Measurements from ENCODE around the gene RPN2. TPM values are rescaled to one million over a fixed set of nuclear protein-coding genes. Genes with fewer than 3 reads are reported as not detected.

The RPN2 gene
- total RNA-seq, 1 experiment from 2014 or later: 257 TPM

GRCh38 chr20:37271421-37271768, 92.3 kb downstream of the RPN2 start:
- no TSS peak for BruUV-seq (replicated peaks)
- Histone ChIP-seq H3K36me3 (ENCODE audit: low read depth, low read length) (no peaks in the 10 kb centered on the region), H3K4me1 (ENCODE audit: insufficient read depth, low read length) (peaks cover 7% of the 10 kb centered on the region), H3K9me2 (replicated peaks; ENCODE audit: low read length) (no peaks in the 10 kb centered on the region), H3K27me3 (ENCODE audit: low read length) (no peaks in the 10 kb centered on the region), H3F3A (ENCODE audit: low read length, unreplicated experiment) (no peaks in the 10 kb centered on the region), H3K4me3 (ENCODE audit: low read length) (no peak overlapping the region), H2AFZ (ENCODE audit: low read length) (no peak overlapping the region), H3K79me2 (ENCODE audit: low read length) (no peaks in the 10 kb centered on the region), H3K9ac (ENCODE audit: low read length) (no peak overlapping the region), H3K27ac (ENCODE audit: low read length) (no peak overlapping the region), H3K4me2 (ENCODE audit: low read length) (no peak overlapping the region), H3K9me3 (ENCODE audit: low read length) (no peaks in the 10 kb centered on the region), H4K20me1 (ENCODE audit: low read length) (no peaks in the 10 kb centered on the region)
- ATAC-seq (no peak), DNase-seq (no peak)
- TF ChIP-seq, protein P1, sequence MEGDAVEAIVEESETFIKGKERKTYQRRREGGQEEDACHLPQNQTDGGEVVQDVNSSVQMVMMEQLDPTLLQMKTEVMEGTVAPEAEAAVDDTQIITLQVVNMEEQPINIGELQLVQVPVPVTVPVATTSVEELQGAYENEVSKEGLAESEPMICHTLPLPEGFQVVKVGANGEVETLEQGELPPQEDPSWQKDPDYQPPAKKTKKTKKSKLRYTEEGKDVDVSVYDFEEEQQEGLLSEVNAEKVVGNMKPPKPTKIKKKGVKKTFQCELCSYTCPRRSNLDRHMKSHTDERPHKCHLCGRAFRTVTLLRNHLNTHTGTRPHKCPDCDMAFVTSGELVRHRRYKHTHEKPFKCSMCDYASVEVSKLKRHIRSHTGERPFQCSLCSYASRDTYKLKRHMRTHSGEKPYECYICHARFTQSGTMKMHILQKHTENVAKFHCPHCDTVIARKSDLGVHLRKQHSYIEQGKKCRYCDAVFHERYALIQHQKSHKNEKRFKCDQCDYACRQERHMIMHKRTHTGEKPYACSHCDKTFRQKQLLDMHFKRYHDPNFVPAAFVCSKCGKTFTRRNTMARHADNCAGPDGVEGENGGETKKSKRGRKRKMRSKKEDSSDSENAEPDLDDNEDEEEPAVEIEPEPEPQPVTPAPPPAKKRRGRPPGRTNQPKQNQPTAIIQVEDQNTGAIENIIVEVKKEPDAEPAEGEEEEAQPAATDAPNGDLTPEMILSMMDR (conservative IDR thresholded peaks at IDR 0.05; ENCODE audit: low read depth, low read length): no peak
- TF ChIP-seq EZH2 (IDR thresholded peaks at IDR 0.05; ENCODE audit: low read length, unreplicated experiment) (no peak), EZH2phosphoT487 (IDR thresholded peaks at IDR 0.05; ENCODE audit: borderline replicate concordance, low read length) (no peak)
- ChIA-PET CTCF (interaction anchor here (1.4 kb wide), 1 partner anchor 263 kb away, joined by 5 read pairs; no protein-coding TSS in a partner anchor), POLR2A (ENCODE audit: unreplicated experiment) (interaction anchor here (0.5 kb wide), 1 partner anchor 232 kb away, joined by 3 read pairs; no protein-coding TSS in a partner anchor)
- intact Hi-C loops (cut with micrococcal nuclease): no loop called here

GRCh38 chr20:37273988-37274387, 94.9 kb downstream of the RPN2 start:
- Histone ChIP-seq H3K4me3 (ENCODE audit: low read length) (no peak overlapping the region), H3K9me3 (ENCODE audit: low read length) (no peaks in the 10 kb centered on the region), H2AFZ (ENCODE audit: low read length) (no peak overlapping the region), H3K4me2 (ENCODE audit: low read length) (no peak overlapping the region), H3K9me2 (replicated peaks; ENCODE audit: low read length) (no peaks in the 10 kb centered on the region), H3K4me1 (ENCODE audit: insufficient read depth, low read length) (no peaks in the 10 kb centered on the region), H3K27ac (ENCODE audit: low read length) (no peak overlapping the region), H3K9ac (ENCODE audit: low read length) (no peak overlapping the region), H3K79me2 (ENCODE audit: low read length) (no peaks in the 10 kb centered on the region), H4K20me1 (ENCODE audit: low read length) (no peaks in the 10 kb centered on the region), H3K27me3 (ENCODE audit: low read length) (no peaks in the 10 kb centered on the region), H3F3A (ENCODE audit: low read length, unreplicated experiment) (no peaks in the 10 kb centered on the region), H3K36me3 (ENCODE audit: low read depth, low read length) (no peaks in the 10 kb centered on the region)
- no peak for DNase-seq
- intact Hi-C loops (cut with micrococcal nuclease): no loop called here
- no peak for TF ChIP-seq EZH2phosphoT487 (IDR thresholded peaks at IDR 0.05; ENCODE audit: borderline replicate concordance, low read length)
- TF ChIP-seq EZH2 (IDR thresholded peaks at IDR 0.05; ENCODE audit: low read length, unreplicated experiment): no peak
- TF ChIP-seq, protein P1 (conservative IDR thresholded peaks at IDR 0.05; ENCODE audit: low read depth, low read length): no peak
- no TSS peak for BruUV-seq (replicated peaks)
- ATAC-seq: no peak
- CTCF ChIA-PET: no interaction called here
- POLR2A ChIA-PET (ENCODE audit: unreplicated experiment): no interaction called here

DNA sequence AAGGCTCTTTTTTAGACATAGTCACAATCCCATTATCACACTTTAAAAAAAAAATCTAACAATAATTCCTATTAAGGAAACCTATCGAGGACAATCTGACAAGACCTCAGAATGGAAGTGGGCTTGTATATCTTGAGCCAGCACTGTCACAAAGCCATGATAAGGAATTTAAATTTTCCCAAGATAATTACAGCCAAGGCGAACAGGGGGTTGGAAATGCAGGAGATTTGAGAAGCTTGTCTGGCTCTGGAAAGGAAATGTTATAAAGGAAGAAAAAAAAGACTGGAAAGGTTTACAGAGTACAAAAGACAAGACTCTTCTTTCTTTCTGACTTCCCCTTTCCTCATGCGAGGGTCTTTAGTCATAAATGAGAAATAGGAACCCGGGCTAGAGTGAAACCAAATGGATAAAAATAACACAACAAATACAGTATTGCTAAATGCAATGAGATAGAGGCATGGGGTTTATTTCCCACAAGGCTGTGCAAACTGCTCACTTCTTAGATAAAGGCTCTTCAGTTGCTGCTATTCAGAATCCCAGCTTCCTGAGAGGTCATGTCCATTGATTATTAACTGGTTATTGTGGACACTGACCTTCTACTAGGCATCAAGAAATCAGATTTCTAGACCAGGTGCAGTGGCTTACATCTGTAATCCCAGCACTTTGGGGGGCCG, 95.9 kb downstream of the RPN2 start:
- DNase-seq (no peak), ATAC-seq (no peak)
- no peak overlapping the region for H3K4me3 ChIP-seq (ENCODE audit: low read length)
- POLR2A ChIA-PET (ENCODE audit: unreplicated experiment): no interaction called here
- H2AFZ ChIP-seq (ENCODE audit: low read length): peak overlapping the region; percentile 0; the same call in 1 of the 2 replicates
- TF ChIP-seq EZH2phosphoT487 (IDR thresholded peaks at IDR 0.05; ENCODE audit: borderline replicate concordance, low read length) (no peak), EZH2 (IDR thresholded peaks at IDR 0.05; ENCODE audit: low read length, unreplicated experiment) (no peak)
- TF ChIP-seq, protein P1 (conservative IDR thresholded peaks at IDR 0.05; ENCODE audit: low read depth, low read length): no peak
- no peaks in the 10 kb centered on the region for H3K9me2 ChIP-seq (replicated peaks; ENCODE audit: low read length)
- no peaks in the 10 kb centered on the region for H4K20me1 ChIP-seq (ENCODE audit: low read length)
- no peaks in the 10 kb centered on the region for H3K4me1 ChIP-seq (ENCODE audit: insufficient read depth, low read length)
- CTCF ChIA-PET: no interaction called here
- no peaks in the 10 kb centered on the region for H3F3A ChIP-seq (ENCODE audit: low read length, unreplicated experiment)
- no peaks in the 10 kb centered on the region for H3K9me3 ChIP-seq (ENCODE audit: low read length)
- no peak overlapping the region for H3K27ac ChIP-seq (ENCODE audit: low read length)
- no peak overlapping the region for H3K4me2 ChIP-seq (ENCODE audit: low read length)
- H3K79me2 ChIP-seq (ENCODE audit: low read length): no peaks in the 10 kb centered on the region
- no peaks in the 10 kb centered on the region for H3K27me3 ChIP-seq (ENCODE audit: low read length)
- H3K9ac ChIP-seq (ENCODE audit: low read length): no peak overlapping the region
- H3K36me3 ChIP-seq (ENCODE audit: low read depth, low read length): no peaks in the 10 kb centered on the region
- intact Hi-C loops (cut with micrococcal nuclease): no loop called here
- no TSS peak for BruUV-seq (replicated peaks)

Measured in PC-3 (cell line).